HepG2 (cell line): ENCODE measurements around the gene OGG1. TPM values are rescaled to one million over a fixed set of nuclear protein-coding genes. Genes with fewer than 3 reads are reported as not detected.
A peak's percentile ranks its signal among the peaks of the same experiment; 100 is the strongest.

Experiments used
- BORCS8-MEF2B ChIP-seq: sonication (generic); formaldehyde crosslinking; IDR thresholded peaks from 2 replicates; pipeline ENCODE4 v1.8.0; 2022; ENCODE audit warnings: mild to moderate bottlenecking, missing genetic modification reagents
- EZH2 ChIP-seq: conservative IDR thresholded peaks from 2 replicates; pipeline ENCODE4 v1.6.1; 2012; ENCODE audit warnings: mild to moderate bottlenecking, low read depth, low read length, moderate library complexity
- FOXJ3 ChIP-seq: sonication (generic); formaldehyde crosslinking; IDR thresholded peaks from 2 replicates; pipeline ENCODE4 v1.4.0; 2020; ENCODE audit warnings: missing genetic modification reagents, mild to moderate bottlenecking, borderline replicate concordance
- HNRNPL ChIP-seq: fragments of 200-400 bp; formaldehyde crosslinking; IDR thresholded peaks from 2 replicates; pipeline ENCODE4 v1.6.1; 2017; ENCODE audit warnings: mild to moderate bottlenecking, low read depth, low read length
- MIXL1 ChIP-seq: IDR thresholded peaks from 2 replicates; pipeline ENCODE4 v1.6.1; 2016
- NFIC ChIP-seq: IDR thresholded peaks from 2 replicates; pipeline ENCODE4 v1.6.1; 2012; ENCODE audit warnings: mild to moderate bottlenecking, low read length, inconsistent platforms
- PAF1 ChIP-seq: IDR thresholded peaks from 2 replicates; pipeline ENCODE4 v1.6.1; 2016; ENCODE audit warnings: missing genetic modification reagents, missing compliant biosample characterization
- POLR2A ChIP-seq, 2 experiments: IDR thresholded peaks; 2 replicates each; pipeline ENCODE4 v1.6.1; 2011; ENCODE audit warnings: low read depth in 2 of 2, low read length in 2 of 2, mild to moderate bottlenecking in 1 of 2, moderate library complexity in 1 of 2; ENCODE audit not compliant: insufficient read depth in 1 of 2
- RBFOX2 ChIP-seq: fragments of 200-400 bp; formaldehyde crosslinking; IDR thresholded peaks from 2 replicates; pipeline ENCODE4 v1.6.1; 2017; ENCODE audit warnings: low read depth, mild to moderate bottlenecking, low read length
- SAFB2 ChIP-seq: sonication (generic); formaldehyde crosslinking; IDR thresholded peaks from 2 replicates; pipeline ENCODE4 v1.5.1; 2020; ENCODE audit warnings: missing genetic modification reagents, low read depth, mild to moderate bottlenecking, borderline replicate concordance
- TARDBP ChIP-seq: sonication (generic); formaldehyde crosslinking; IDR thresholded peaks from 2 replicates; pipeline ENCODE4 v1.8.0; 2022; ENCODE audit warnings: mild to moderate bottlenecking, missing genetic modification reagents
- TCF7L2 ChIP-seq: IDR thresholded peaks from 2 replicates; pipeline ENCODE4 v1.6.1; 2011; ENCODE audit warnings: mild to moderate bottlenecking, low read depth, low read length, moderate library complexity
- WIZ ChIP-seq: sonication (generic); formaldehyde crosslinking; IDR thresholded peaks from 2 replicates; pipeline ENCODE4 v1.5.1; 2020; ENCODE audit warnings: mild to moderate bottlenecking, missing genetic modification reagents
- ZNF121 ChIP-seq: sonication (generic); formaldehyde crosslinking; IDR thresholded peaks from 2 replicates; pipeline ENCODE4 v1.5.0; 2020; ENCODE audit warnings: mild to moderate bottlenecking, missing genetic modification reagents
- ZNF136 ChIP-seq: sonication (generic); formaldehyde crosslinking; IDR thresholded peaks from 2 replicates; pipeline ENCODE4 v1.8.1; 2022; ENCODE audit warnings: low read depth, mild to moderate bottlenecking, moderate library complexity, missing genetic modification reagents
- ZNF30 ChIP-seq: sonication (generic); formaldehyde crosslinking; IDR thresholded peaks from 2 replicates; pipeline ENCODE4 v1.5.0; 2020; ENCODE audit warnings: mild to moderate bottlenecking, missing genetic modification reagents
- ZNF607 ChIP-seq: sonication (generic); formaldehyde crosslinking; IDR thresholded peaks from 2 replicates; pipeline ENCODE4 v1.5.1; 2020; ENCODE audit warnings: missing genetic modification reagents, mild to moderate bottlenecking, borderline replicate concordance
- ZNF629 ChIP-seq: sonication (generic); formaldehyde crosslinking; conservative IDR thresholded peaks from 2 replicates; pipeline ENCODE4 v1.5.0; 2020; ENCODE audit warnings: missing genetic modification reagents
- ZNF883 ChIP-seq: sonication (generic); formaldehyde crosslinking; IDR thresholded peaks from 2 replicates; pipeline ENCODE4 v1.5.1; 2020; ENCODE audit warnings: mild to moderate bottlenecking, missing genetic modification reagents; ENCODE audit errors: not compliant biosample characterization
- polyA plus RNA-seq, 8 experiments: library from polyadenylated mRNA; depleted of rRNA in 3 of 8; stranded (reverse) in 7 of 8; unstranded in 1 of 8; fragments of >200 nt; fragmentation: Illumina TruSeq in 4 of 8; extraction: Trizol in 4 of 8; gene quantifications; 2 replicates each; pipeline versions ENCODE4 v1.2.1 to v1.2.3, GENCODE V29; 2011 to 2016; ENCODE audit warnings: low read depth in 4 of 8, missing spikeins in 1 of 8, mixed read lengths in 1 of 8; ENCODE audit not compliant: insufficient read depth in 1 of 8
- total RNA-seq, 5 experiments: library from RNA; depleted of rRNA; stranded (reverse); fragments of >200 nt; fragmentation: Illumina TruSeq; extraction: Trizol; gene quantifications; 2 replicates each; pipeline ENCODE4 v1.2.3, GENCODE V29; 2016; ENCODE audit warnings: low read depth in 1 of 5
- TF ChIP-seq, protein P1 (sequence below): IDR thresholded peaks from 2 replicates; pipeline ENCODE4 v1.6.1; 2016; ENCODE audit warnings: mild to moderate bottlenecking
- TF ChIP-seq, protein P2 (sequence below): sonication (generic); formaldehyde crosslinking; IDR thresholded peaks from 2 replicates; pipeline ENCODE4 v1.8.0; 2022; ENCODE audit warnings: mild to moderate bottlenecking, missing genetic modification reagents; ENCODE audit not compliant: insufficient replicate concordance

OGG1 gene
- total and polyA plus RNA-seq, 2 of the 13 experiments (the other 11 are each of a cell fraction or from before 2014, with no cell fraction given), result 28.7 to 33.2 TPM

DNA sequence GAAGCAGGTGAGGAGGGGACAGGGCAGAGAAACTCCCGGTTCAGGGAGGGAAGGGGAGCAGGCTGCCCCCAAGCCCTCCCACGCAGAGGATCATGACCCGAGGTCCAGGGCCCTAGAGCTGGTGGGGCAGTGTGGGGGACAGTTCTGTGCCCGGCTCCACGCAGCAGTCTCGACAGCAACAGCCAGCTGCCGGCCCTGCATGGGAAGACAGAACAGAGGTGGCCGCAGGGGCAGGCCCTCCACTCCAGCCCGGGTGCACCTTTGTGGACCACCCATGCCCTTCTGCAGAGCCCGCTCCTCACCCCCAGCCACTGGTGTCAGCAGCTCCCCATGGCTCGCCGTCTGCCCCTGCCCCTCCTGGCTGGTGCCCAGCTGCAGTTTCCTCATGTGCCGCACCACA is 7.7 kb downstream of the OGG1 start (continued):
- no peak for TF ChIP-seq ZNF30 (CRISPR knock-in tag)
- TF ChIP-seq TARDBP, result no peak
- no peak for TF ChIP-seq WIZ
- TF ChIP-seq, protein P1, sequence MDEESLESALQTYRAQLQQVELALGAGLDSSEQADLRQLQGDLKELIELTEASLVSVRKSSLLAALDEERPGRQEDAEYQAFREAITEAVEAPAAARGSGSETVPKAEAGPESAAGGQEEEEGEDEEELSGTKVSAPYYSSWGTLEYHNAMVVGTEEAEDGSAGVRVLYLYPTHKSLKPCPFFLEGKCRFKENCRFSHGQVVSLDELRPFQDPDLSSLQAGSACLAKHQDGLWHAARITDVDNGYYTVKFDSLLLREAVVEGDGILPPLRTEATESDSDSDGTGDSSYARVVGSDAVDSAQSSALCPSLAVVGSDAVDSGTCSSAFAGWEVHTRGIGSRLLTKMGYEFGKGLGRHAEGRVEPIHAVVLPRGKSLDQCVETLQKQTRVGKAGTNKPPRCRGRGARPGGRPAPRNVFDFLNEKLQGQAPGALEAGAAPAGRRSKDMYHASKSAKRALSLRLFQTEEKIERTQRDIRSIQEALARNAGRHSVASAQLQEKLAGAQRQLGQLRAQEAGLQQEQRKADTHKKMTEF (CRISPR knock-in tag), result no peak
- TF ChIP-seq ZNF136, result no peak
- TF ChIP-seq RBFOX2, result peak; percentile 64
- TF ChIP-seq PAF1 (CRISPR knock-in tag), result no peak
- no peak for TF ChIP-seq MIXL1 (CRISPR knock-in tag)
- TF ChIP-seq EZH2, result no peak
- TF ChIP-seq ZNF883 (CRISPR knock-in tag), result no peak
- peak in 1 of 2 experiments; percentile 12; a peak in 1 of 4 replicates for TF ChIP-seq POLR2A (IDR thresholded peaks at IDR 0.05; ENCODE audit: insufficient read depth in 1 of 2, low read depth in 2 of 2, low read length in 2 of 2)
- TF ChIP-seq ZNF629 (CRISPR knock-in tag), result no peak
- no peak for TF ChIP-seq BORCS8-MEF2B (CRISPR knock-in tag)
- no peak for TF ChIP-seq SAFB2
- TF ChIP-seq ZNF607 (CRISPR knock-in tag), result no peak
- no peak for TF ChIP-seq FOXJ3 (CRISPR knock-in tag)
- TF ChIP-seq, protein P2, sequence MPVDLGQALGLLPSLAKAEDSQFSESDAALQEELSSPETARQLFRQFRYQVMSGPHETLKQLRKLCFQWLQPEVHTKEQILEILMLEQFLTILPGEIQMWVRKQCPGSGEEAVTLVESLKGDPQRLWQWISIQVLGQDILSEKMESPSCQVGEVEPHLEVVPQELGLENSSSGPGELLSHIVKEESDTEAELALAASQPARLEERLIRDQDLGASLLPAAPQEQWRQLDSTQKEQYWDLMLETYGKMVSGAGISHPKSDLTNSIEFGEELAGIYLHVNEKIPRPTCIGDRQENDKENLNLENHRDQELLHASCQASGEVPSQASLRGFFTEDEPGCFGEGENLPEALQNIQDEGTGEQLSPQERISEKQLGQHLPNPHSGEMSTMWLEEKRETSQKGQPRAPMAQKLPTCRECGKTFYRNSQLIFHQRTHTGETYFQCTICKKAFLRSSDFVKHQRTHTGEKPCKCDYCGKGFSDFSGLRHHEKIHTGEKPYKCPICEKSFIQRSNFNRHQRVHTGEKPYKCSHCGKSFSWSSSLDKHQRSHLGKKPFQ (CRISPR knock-in tag), result no peak
- TF ChIP-seq HNRNPL, result 0 out of 2 replicates have a peak, but pooled peaks have one; percentile 22
- TF ChIP-seq NFIC, result no peak
- no peak for TF ChIP-seq ZNF121
- no peak for TF ChIP-seq TCF7L2
